Tongue (tissue), 2 donors: ENCODE data around the gene RAB9A. TPM values are rescaled to one million over a fixed set of nuclear protein-coding genes. Genes with fewer than 3 reads are reported as not detected.
A peak's percentile ranks its signal among the peaks of the same experiment; 100 is the strongest.

Experiments used
- DNase-seq: peaks from one replicate; pipeline ENCODE4 v3.0.0-alpha.2; 2015
- total RNA-seq: library from RNA; depleted of rRNA; stranded (reverse); fragments of >200 nt; gene quantifications from one replicate; pipeline ENCODE4 v1.2.3, GENCODE V29; 2014

Gene RAB9A
- total RNA-seq, 1 donor from 2014 or later: 37.2 TPM

DNA sequence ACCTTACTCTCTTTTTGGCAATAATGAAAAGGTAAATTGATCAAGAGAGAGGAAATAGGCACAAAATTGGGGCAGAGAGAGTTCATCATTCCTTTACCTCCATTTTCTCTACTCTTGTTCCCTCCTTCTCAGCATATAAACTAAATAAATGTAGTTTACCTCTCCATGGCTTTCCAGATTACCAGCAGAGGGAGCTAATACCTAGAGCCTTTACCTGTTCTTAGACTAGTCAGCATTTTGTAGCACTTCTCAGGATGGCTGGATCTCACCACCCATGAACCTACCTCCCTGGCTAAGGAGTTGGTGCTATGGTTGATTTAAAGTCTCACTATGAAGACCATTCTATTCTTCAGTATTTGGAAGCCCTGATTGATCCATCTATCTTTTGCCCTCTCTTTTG is 61.3 kb downstream of the RAB9A start:
- DNase-seq: peak; percentile 43

DNA sequence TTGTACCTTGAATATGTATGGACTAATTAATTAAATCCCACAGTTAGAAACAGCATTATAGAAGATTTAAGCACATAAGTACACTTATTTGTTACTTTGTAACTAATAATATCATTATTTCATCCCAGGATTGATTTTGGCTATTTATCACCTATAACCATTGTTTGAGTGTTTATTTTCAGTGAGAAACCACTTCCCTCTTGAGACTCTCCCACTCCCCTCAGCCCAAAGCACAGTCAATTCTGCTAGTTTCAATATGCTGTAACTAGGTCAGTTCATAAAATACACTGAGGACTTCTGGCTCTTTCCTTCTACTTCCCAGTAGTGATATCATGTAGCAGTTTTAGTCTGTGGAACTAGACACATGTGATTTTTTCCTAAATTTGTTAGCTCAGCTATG is 61.9 kb downstream of the RAB9A start:
- no peak for DNase-seq

GRCh38 chrX:13752141-13752540 is 63.2 kb downstream of the RAB9A start:
- DNase-seq: no peak

GRCh38 chrX:13752646-13753045 is 63.7 kb downstream of the RAB9A start:
- DNase-seq: peak; percentile 62

DNA sequence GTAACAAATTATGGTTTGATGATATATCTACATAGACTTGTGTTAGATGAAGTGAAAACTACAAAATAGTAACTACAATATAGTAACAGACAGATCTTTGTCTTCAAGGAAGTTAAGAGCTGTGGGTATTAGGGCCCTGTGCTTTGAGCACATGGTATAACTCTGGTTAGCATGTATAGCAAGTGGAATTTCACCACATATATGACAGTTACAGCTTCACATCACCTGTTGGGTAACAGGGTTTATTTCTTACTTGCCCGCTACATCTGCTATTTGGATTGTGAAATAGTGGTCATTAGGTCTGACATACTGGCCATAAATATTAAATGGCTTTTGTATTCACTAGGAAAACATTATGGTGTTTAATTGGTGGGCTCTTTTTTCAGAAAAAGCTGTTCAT is 65.8 kb downstream of the RAB9A start:
- no peak for DNase-seq

DNA sequence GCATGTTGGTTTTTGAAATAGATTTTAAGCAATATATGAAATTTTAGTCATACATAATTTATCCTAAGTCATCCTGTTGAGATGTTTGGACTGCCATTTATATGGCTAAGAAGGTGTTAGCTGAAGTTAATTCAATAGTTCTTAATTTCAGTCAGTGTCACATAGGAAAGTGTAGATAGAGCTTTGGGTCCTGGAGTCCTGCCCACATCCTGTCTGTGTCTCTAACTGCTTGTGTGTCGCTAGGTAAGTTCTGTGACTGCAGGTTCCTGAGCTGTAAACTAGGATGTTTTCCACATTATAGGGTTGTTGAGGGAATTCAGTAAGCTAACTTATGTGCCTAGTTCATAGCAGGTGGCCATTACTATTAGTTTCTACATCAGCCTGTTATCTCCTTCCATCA is 66.3 kb downstream of the RAB9A start:
- DNase-seq: no peak

DNA sequence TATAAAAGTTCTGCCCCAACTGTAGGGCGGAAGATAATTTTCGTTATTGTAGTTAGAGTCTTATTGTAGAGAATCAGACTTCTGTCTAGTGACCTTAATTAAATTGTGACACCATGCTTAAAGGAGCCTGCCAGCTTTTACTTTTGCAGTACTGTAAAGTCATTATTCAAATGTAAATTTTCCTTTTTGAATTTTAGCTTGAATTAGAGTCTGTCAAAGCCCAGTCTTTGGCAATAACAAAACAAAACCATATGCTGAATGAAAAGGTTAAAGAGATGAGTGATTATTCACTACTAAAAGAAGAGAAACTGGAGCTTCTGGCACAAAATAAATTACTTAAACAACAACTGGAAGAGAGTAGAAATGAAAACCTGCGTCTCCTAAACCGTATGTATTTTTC is 67.5 kb downstream of the RAB9A start:
- no peak for DNase-seq

GRCh38 chrX:13759152-13759718 is 70.3 kb downstream of the RAB9A start:
- DNase-seq: no peak

Other genes with a start within 250 kb of the RAB9A start
- gene EGFL6, start 119.5 kb upstream of the RAB9A start, total RNA-seq: 12.5 TPM
- 6.5 TPM for gene TCEANC, start 36.0 kb upstream of the RAB9A start, total RNA-seq
- 23.5 TPM for gene TRAPPC2, start 45.5 kb downstream of the RAB9A start, total RNA-seq
- gene OFD1, start 45.6 kb downstream of the RAB9A start, total RNA-seq: 31.7 TPM
- gene GPM6B, start 128.0 kb downstream of the RAB9A start, total RNA-seq: 38.9 TPM